Peyer's patch (tissue), 4 donors: Measurements from ENCODE around the gene RBMS1. TPM values are rescaled to one million over a fixed set of nuclear protein-coding genes. Genes with fewer than 3 reads are reported as not detected.

Experiments used
- DNase-seq, 3 donors: peaks; one replicate each; pipeline ENCODE4 v3.0.0-alpha.2; 2017 to 2019
- H3K27ac ChIP-seq, 4 donors: fragments of 200-600 bp; sonication (generic); one replicate each; pipeline ENCODE4 v1.5.1; 2016 to 2019
- H3K27me3 ChIP-seq, 2 donors: fragments of 200-600 bp; sonication (generic); one replicate each; pipeline ENCODE4 v1.5.1; 2019
- H3K36me3 ChIP-seq, 3 donors: fragments of 200-600 bp; sonication (generic); one replicate each; pipeline ENCODE4 v1.5.1; 2016 to 2019
- H3K4me1 ChIP-seq, 4 donors: fragments of 200-600 bp; sonication (generic); one replicate each; pipeline ENCODE4 v1.5.1; 2016 to 2019
- H3K4me3 ChIP-seq, 4 donors: fragments of 200-600 bp; sonication (generic); 1 replicate in 3 of 4; 2 replicates in 1 of 4; pipeline ENCODE4 v1.5.1; 2016 to 2019; ENCODE audit warnings: mild to moderate bottlenecking in 1 of 4
- H3K9me3 ChIP-seq, 4 donors: fragments of 200-600 bp; sonication (generic); one replicate each; pipeline ENCODE4 v1.5.1; 2016 to 2019; ENCODE audit warnings: mild to moderate bottlenecking in 1 of 4
- POLR2A ChIP-seq, 2 donors: fragments of 450-650 bp; IDR thresholded peaks; one replicate each; pipeline ENCODE4 v1.5.1; 2017; ENCODE audit warnings: antibody characterized with exemption in 2 of 2, mild to moderate bottlenecking in 2 of 2, moderate library complexity in 2 of 2
- total RNA-seq, 4 donors: library from RNA; depleted of rRNA; stranded (reverse); fragments of >200 nt; gene quantifications; one replicate each; pipeline ENCODE4 v1.1.0, GENCODE V29; 2016
- TF ChIP-seq, protein P1 (sequence below), 6 experiments: fragments of 450-650 bp in 4 of 6; fragments of 200-600 bp in 2 of 6; sonication (generic) in 1 of 6; IDR thresholded peaks; one replicate each; pipeline ENCODE4 v1.5.1; 2017 to 2019; ENCODE audit warnings: antibody characterized with exemption in 6 of 6, mild to moderate bottlenecking in 3 of 6, moderate library complexity in 1 of 6

Gene RBMS1
- total RNA-seq, 4 donors from 2014 or later = 10.5 to 41.3 (median 18.5) TPM

DNA sequence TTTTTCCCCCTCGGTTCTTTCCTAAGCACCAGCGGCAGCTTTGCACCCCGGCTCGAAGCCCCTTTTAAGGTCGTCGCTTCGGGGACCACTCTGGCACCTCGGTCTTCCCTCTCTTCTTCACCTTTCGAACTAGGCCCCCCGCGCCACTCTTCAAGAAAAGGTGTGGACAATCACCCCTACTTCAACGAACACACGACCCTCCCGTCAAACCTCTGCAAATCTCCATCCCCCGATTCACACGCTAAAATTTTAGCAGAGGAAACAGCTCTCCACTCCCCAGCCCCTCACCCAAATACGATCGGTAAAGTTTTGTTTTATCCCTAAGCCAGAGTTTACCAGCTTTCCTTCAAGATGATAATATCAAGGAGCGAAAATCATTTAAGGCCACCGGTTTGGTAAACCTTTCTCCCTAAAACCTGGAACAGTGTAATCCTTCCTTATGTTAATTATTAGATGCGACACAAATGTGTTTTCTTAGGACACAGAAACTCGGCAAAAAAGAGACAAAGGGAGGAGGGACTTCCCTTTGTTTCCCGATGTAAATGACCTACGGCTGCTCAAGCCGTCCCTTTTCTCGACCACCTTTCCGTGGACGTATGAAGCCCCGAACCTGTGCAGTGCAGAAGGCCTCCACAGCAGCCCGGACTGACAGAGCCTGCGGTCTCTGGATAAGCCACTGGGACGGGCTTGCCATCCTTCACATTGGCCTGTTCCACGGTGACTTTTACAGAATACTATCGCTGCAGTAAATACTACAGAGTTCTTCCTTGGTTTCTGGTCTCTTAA lies 85.2 kb downstream of the RBMS1 start:
- DNase-seq = no peak
- TF ChIP-seq, protein P1, sequence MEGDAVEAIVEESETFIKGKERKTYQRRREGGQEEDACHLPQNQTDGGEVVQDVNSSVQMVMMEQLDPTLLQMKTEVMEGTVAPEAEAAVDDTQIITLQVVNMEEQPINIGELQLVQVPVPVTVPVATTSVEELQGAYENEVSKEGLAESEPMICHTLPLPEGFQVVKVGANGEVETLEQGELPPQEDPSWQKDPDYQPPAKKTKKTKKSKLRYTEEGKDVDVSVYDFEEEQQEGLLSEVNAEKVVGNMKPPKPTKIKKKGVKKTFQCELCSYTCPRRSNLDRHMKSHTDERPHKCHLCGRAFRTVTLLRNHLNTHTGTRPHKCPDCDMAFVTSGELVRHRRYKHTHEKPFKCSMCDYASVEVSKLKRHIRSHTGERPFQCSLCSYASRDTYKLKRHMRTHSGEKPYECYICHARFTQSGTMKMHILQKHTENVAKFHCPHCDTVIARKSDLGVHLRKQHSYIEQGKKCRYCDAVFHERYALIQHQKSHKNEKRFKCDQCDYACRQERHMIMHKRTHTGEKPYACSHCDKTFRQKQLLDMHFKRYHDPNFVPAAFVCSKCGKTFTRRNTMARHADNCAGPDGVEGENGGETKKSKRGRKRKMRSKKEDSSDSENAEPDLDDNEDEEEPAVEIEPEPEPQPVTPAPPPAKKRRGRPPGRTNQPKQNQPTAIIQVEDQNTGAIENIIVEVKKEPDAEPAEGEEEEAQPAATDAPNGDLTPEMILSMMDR (IDR thresholded peaks at IDR 0.05) = no peak
- no peak for TF ChIP-seq POLR2A (IDR thresholded peaks at IDR 0.05)
- peak overlapping the region; percentile 87 to 99 (median 94) for H3K27ac ChIP-seq
- peak overlapping the region; percentile 67 to 96 (median 80) for H3K4me3 ChIP-seq
- peaks cover 0 to 21% (median 7%) of the 10 kb centered on the region in 4 donors for H3K4me1 ChIP-seq
- no peaks in the 10 kb centered on the region for H3K36me3 ChIP-seq
- H3K27me3 ChIP-seq = no peaks in the 10 kb centered on the region
- H3K9me3 ChIP-seq = no peaks in the 10 kb centered on the region

DNA sequence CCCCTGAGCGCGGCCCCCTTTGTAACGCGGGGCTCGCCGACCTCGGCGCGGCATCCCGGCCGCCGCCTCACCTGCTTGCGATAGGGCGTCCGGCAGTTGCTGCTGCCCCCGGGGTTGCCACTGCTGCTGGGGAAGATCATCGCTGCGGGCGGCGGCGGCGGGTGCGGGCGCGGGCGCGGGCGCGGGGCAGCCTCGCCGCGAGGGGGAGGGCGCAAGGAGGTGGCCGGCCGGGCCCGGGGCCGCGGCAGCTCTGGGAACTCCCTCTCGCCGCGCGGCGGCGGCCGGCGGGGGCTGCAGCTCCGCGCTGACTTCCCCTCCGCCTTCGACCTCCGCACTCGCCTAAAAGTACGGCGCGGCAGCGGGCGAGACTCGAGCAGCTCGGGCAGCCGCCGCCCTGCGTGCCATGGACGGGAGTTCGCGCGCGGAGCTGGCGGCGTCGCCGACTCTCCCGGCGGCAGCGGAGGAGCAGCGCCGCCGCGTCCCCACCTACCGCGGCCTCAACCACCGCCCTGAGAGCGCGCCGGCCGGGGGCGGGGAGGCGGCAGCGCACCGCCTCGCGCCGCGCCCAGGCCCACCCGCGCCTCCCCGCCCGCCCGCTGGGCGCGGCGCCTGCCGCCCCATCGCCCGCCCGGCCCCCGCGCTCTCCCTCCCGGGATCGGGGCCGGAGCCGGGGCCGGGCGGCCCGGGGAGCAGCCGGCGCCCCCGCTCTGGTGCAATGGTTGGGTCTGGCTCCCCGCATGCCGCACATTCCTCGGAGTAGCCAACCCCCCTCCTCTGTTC lies 86.0 kb downstream of the RBMS1 start:
- peak in 1 of 2 donors; percentile 21 for TF ChIP-seq POLR2A (IDR thresholded peaks at IDR 0.05)
- TF ChIP-seq, protein P1 (IDR thresholded peaks at IDR 0.05) = peak in 1 of 6 experiments; percentile 12
- Histone ChIP-seq H3K4me3 (peak overlapping the region; percentile 67 to 96 (median 80)), H3K4me1 (peaks cover 0 to 23% (median 7%) of the 10 kb centered on the region in 4 donors), H3K9me3 (no peaks in the 10 kb centered on the region), H3K27me3 (no peaks in the 10 kb centered on the region), H3K36me3 (no peaks in the 10 kb centered on the region), H3K27ac (peak overlapping the region; percentile 87 to 99 (median 94))
- peak; percentile 43 to 72 (median 62) for DNase-seq

DNA sequence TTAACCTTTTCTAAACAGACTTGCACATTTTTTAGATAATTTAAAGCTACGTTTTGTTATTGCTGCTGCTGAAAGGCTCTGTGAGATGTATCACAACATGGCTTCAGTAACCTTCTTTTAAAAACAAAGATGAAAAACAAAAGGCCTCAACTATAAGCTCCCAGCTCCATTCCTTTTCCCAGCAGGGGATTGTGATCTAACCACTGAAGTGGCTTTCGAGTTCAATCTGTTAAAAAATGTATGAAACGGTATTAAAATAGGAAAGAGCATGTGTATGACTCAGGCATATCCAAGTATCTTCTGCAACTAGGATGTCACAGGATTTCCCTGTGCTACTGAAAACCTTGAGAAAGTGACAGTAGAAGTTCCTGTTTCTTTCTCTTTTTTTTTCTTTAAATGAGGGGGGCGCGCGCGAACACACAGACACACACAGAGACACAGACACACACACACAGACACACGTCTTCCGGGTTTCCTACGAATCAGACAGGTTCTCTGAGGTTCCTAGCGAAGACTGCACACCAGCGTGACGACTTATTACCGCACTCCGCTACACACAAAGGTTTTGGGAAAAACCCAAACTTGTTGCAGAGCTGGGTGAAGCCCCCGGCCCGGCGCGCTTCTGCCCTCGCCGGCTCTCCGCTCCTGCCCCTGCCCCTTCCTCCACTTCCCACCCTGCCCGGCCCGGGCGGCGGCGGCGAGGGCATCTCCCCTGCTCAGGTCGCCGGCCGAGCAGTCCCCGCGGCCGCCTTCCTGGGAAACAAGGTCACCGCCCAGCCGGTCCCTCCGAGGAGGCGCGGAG lies 86.8 kb downstream of the RBMS1 start:
- no peaks in the 10 kb centered on the region for H3K9me3 ChIP-seq
- peak in 1 of 2 donors; percentile 21 for TF ChIP-seq POLR2A (IDR thresholded peaks at IDR 0.05)
- TF ChIP-seq, protein P1 (IDR thresholded peaks at IDR 0.05) = no peak
- H3K27me3 ChIP-seq = no peaks in the 10 kb centered on the region
- no peaks in the 10 kb centered on the region for H3K36me3 ChIP-seq
- peaks cover 0 to 23% (median 7%) of the 10 kb centered on the region in 4 donors for H3K4me1 ChIP-seq
- peak; percentile 53 to 92 (median 92) for DNase-seq
- peak overlapping the region; percentile 67 to 96 (median 80) for H3K4me3 ChIP-seq
- peak overlapping the region; percentile 87 to 99 (median 94) for H3K27ac ChIP-seq

DNA sequence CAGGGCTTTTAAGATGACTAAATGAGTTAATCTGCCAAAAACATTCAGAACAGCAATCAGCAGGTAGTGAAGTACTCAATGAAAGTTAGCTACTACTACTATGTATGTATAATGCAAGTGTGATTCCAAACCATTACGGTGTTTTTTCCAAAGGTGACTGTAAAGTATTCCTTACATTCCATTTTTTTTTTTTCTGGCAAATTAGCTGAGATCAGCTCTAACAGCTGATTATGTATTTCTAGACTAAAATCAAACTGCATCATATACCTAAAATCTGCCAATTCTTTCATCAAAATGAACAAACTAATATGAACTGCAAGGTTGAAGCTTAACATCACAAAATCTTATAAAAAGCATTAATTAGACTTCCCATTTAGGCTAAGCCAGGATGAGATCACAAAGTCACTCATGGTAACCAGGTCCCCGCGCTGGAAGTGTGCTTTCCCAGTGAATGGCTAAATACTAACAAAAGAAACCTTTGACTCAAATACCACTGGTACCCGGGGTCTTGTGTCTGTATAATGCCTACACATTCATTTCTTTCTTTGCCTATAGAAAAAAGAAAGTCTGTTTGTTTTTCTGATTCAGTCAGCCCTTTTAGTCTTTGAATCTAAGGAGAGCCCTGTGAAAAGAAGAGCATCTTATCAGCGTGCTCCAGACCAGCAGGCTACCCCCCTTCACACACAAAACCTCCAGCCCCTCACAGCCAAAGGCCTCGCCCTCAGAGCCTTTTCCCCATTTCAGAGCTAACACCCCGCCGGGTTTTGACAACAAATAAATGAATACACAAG lies 88.3 kb downstream of the RBMS1 start:
- no peaks in the 10 kb centered on the region for H3K36me3 ChIP-seq
- no peaks in the 10 kb centered on the region for H3K27me3 ChIP-seq
- peaks cover 0 to 14% (median 5%) of the 10 kb centered on the region in 4 donors for H3K4me1 ChIP-seq
- H3K4me3 ChIP-seq = peak overlapping the region in 2 of 4 donors; percentile 10 to 67
- no peaks in the 10 kb centered on the region for H3K9me3 ChIP-seq
- H3K27ac ChIP-seq = peak overlapping the region; percentile 40 to 99 (median 94)
- no peak for DNase-seq
- TF ChIP-seq, protein P1 (IDR thresholded peaks at IDR 0.05) = no peak
- TF ChIP-seq POLR2A (IDR thresholded peaks at IDR 0.05) = no peak
